Left cardiac atrium (tissue), 4 donors: ENCODE measurements around the gene ZBTB8B. TPM values are rescaled to one million over a fixed set of nuclear protein-coding genes. Genes with fewer than 3 reads are reported as not detected.
A peak's percentile ranks its signal among the peaks of the same experiment; 100 is the strongest.
"Not testable (repeated sequence)": the region's sequence is repeated elsewhere in the genome, so short reads cannot be mapped to it uniquely, and the experiment has no call there.

Source experiments
- ATAC-seq, 2 donors: fragments of 200-7000 bp; cut with Tn5 transposase; one replicate each; pipeline ENCODE4 v1.9.1; 2020; ENCODE audit warnings: mild to moderate bottlenecking in 2 of 2, moderate library complexity in 2 of 2
- DNase-seq: peaks from one replicate; pipeline ENCODE4 v3.0.0-alpha.2; 2020
- intact Hi-C, 2 donors: fragments of 100-400 bp; cut with DNase I; formaldehyde crosslinking; loops; one replicate each; pipeline versions ENCODE4 v1.14.1 to v1.15.1; 2022 to 2023
- long read RNA-seq: library from polyadenylated mRNA; unstranded; transcript quantifications from one replicate; pipeline ENCODE4 v2.0.0, GENCODE V29; 2021
- total RNA-seq, 2 donors: library from RNA; stranded (reverse); fragmentation: NEBNext Ultra II Directional; extraction: Animal tissue kit (Norgen Biotek cat#: 25700); gene quantifications; one replicate each; pipeline ENCODE4 v1.2.1, GENCODE V29; 2021
- donor health status: DM: no; HTN: yes; CAD: no.
- donor health status: DM: no; HTN: yes; CAD: no; lungs with severe emphysema.
- donor health status: DM: yes; HTN: yes; CAD: no.
- donor health status: Dilated cardiomyopathy.

The ZBTB8B gene
- total RNA-seq, result under 1 TPM in 1 of 2 donors, not detected in 1; 0.03 TPM
- long read RNA-seq, result 0 reads

- DNase-seq (peak; percentile 81), ATAC-seq (peak; percentile 98)
- intact Hi-C loops, result no loop called here
These were observed at the start of gene ZBTB8B for GRCh38 chr1:32464716-32465577. TSS of gene ZBTB8B (plus strand) at chr1:32465072. CDS start at chr1:32470625, 5,553 bp downstream.

GRCh38 chr1:32421775-32422174 lies 43.1 kb upstream of the ZBTB8B start:
- no peak for DNase-seq
- intact Hi-C loops, result no loop called here
- ATAC-seq, result no peak

- peak; percentile 53 for DNase-seq
- peak; percentile 68 to 91 for ATAC-seq
- intact Hi-C loops, result no loop called here
These were observed 38.2 kb upstream of the ZBTB8B start for GRCh38 chr1:32426489-32427255.

- no peak for DNase-seq
- intact Hi-C loops, result no loop called here
These were observed 37.5 kb upstream of the ZBTB8B start for GRCh38 chr1:32427264-32427963.

GRCh38 chr1:32431736-32432400 lies 33.0 kb upstream of the ZBTB8B start:
- intact Hi-C loops, result no loop called here
- ATAC-seq (no peak), DNase-seq (no peak)

More at GRCh38 chr1:32427264-32427963, 37.5 kb upstream of the ZBTB8B start:
- no peak for ATAC-seq

GRCh38 chr1:32438136-32438535 lies 26.7 kb upstream of the ZBTB8B start:
- intact Hi-C loops, result no loop called here
- no peak for DNase-seq
- no peak for ATAC-seq

DNA sequence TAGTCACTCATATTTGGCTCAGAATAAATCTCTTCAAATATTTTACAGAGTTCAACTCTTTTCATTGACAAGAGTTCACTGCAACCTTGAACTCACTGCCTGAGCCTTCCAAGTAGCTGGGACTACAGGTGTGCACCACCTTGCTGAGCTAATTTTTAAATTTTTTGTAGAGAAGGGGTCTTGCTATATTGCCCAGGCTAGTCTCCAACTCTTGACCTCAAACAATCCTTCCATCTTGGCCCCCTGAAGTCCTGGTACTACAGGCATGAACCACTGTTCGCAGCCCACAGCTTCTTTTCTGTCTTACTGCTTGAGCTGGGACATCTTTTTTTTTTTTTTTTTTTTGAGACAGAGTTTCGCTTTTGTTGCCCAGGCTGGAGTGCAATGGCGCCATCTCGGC lies 26.1 kb upstream of the ZBTB8B start:
- DNase-seq, ATAC-seq, intact Hi-C loops: not testable (repeated sequence)

- DNase-seq, intact Hi-C loops, ATAC-seq: not testable (repeated sequence)
These were observed 23.4 kb upstream of the ZBTB8B start for GRCh38 chr1:32441467-32441866.

DNA sequence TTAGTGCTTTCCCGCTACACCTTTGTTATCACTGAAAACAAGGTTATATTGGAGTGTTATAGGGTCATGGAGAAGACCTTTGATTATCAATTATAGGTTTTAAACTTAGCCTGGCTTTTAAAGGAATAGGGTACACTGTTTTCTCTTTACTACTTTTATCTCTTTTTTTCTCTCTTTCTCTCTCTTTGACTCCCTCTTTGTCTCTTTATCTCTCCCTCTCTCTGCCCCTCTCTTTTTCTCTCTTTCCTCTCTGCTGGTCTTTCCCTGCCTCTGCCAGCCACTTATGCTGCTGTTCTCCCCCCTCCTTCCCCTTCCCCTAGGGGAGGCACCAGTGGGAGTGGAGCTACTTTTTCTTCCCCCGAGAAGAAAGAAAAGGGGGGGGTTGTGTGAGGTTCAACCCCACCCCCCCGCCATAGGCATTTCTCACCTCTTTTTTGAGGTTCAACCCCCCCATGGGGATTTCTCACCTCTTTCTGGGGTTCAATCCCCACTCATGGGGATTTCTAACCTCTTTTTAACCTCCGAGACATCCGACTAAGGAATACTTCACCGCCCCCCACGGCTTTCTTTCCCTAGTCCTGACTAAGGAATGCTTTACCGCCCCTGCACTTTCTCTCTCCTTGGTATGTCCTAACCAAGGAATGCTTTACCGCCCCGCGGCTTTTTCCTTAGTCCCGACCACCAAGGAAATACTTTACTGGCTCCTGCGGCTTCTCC lies 17.2 kb upstream of the ZBTB8B start:
- ATAC-seq, result peak in 1 of 2 donors; percentile 68
- DNase-seq, result no peak
- intact Hi-C loops, result no loop called here

- peak; percentile 47 to 73 for ATAC-seq
- intact Hi-C loops, result not testable (repeated sequence)
- DNase-seq, result peak; percentile 79
These were observed 16.6 kb upstream of the ZBTB8B start for GRCh38 chr1:32448186-32448772.

GRCh38 chr1:32448773-32449456 lies 16.0 kb upstream of the ZBTB8B start:
- ATAC-seq, result no peak
- no peak for DNase-seq
- intact Hi-C loops, result no loop called here

GRCh38 chr1:32449457-32449831 lies 15.4 kb upstream of the ZBTB8B start:
- ATAC-seq, intact Hi-C loops: not testable (repeated sequence)

DNA sequence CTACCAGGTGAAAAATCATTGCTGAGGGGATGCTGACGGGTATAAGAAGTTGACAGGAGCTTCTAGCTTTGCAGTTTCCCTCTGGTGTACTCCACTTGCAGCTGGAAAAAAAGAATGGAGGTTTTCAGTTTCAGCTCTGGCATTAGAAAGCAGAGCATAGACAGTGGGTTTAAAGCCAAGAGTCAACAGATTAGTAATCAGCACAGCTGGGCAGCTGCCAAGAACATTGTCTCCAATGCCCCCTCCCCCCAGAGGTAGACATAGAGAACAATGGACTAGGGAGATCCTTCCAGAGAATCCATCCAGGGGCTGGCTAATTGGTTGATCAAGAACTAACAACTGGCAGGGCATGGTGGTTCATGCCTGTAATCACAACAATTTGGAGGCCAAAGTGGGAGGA lies 10.1 kb upstream of the ZBTB8B start:
- intact Hi-C loops, result loop anchor here (10.0 kb wide), 2 partner anchors 60 to 170 kb away; no protein-coding TSS in a partner anchor
- ATAC-seq (peak; percentile 30 to 39), DNase-seq (peak; percentile 68)

More at GRCh38 chr1:32449457-32449831, 15.4 kb upstream of the ZBTB8B start:
- not testable (repeated sequence) for DNase-seq

GRCh38 chr1:32455958-32456357 lies 8.9 kb upstream of the ZBTB8B start:
- ATAC-seq (no peak), DNase-seq (no peak)
- intact Hi-C loops, result loop anchor here (10.0 kb wide), 2 partner anchors 59 to 169 kb away; no protein-coding TSS in a partner anchor

DNA sequence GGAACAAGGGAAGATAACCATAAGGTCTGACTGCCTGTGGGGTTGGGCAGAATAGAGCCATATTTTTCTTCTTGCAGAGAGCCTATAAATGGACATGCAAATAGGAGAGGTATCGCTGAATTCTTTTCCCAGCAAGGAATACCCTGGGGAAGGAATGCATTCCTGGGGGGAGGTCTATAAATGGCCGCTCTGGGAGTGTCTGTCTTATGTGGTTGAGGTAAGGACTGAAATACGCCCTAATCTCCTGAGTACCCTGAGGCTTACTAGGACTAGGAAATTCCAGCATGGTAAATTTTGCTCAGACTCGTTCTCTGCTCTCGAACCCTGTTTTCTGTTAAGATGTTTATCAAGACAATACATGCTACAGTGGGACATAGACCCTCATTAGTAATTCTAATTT lies 6.1 kb upstream of the ZBTB8B start:
- intact Hi-C loops, result loop anchor here (10.0 kb wide), 2 partner anchors 56 to 166 kb away; no protein-coding TSS in a partner anchor
- ATAC-seq, result not testable (repeated sequence)

GRCh38 chr1:32462977-32463376 lies 1.9 kb upstream of the ZBTB8B start:
- intact Hi-C loops, ATAC-seq, DNase-seq: not testable (repeated sequence)

More for the DNA sequence above, 6.1 kb upstream of the ZBTB8B start:
- not testable (repeated sequence) for DNase-seq

DNA sequence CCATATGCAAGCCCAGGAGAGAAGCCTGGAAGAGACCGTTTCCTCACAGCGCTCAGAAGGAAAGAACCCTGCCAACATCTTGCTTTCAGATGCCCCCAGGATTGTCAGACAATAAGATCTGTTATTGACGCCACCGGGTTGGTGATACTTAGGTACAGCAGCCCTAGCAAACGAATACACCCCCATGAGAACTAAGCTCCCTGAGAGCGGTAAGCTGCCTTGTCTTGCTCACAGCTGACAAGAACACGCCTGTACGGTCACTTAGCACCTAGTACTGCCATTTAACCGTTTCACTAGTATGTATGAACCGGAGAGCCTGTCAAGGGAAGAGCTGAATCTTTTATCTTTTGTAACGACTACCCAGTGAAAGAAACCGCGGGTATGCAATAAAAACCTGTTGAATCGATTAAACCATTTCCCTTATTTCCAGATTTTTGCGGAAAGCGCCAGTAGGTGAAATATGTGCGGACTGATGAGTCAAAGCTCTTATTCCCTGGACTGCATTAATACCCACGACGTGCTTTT lies 619 bp upstream of the ZBTB8B start:
- ATAC-seq, result peak; percentile 32 to 36
- intact Hi-C loops, result no loop called here
- no peak for DNase-seq
